GM15510 (cell line): ENCODE data around the gene NINJ1.

ENCODE experiments used
- POLR2A ChIP-seq: IDR thresholded peaks from 3 replicates; pipeline ENCODE4 v1.6.1; 2011; ENCODE audit warnings: borderline replicate concordance; ENCODE audit not compliant: insufficient read length; ENCODE audit errors: extremely low read depth

NINJ1 gene

DNA sequence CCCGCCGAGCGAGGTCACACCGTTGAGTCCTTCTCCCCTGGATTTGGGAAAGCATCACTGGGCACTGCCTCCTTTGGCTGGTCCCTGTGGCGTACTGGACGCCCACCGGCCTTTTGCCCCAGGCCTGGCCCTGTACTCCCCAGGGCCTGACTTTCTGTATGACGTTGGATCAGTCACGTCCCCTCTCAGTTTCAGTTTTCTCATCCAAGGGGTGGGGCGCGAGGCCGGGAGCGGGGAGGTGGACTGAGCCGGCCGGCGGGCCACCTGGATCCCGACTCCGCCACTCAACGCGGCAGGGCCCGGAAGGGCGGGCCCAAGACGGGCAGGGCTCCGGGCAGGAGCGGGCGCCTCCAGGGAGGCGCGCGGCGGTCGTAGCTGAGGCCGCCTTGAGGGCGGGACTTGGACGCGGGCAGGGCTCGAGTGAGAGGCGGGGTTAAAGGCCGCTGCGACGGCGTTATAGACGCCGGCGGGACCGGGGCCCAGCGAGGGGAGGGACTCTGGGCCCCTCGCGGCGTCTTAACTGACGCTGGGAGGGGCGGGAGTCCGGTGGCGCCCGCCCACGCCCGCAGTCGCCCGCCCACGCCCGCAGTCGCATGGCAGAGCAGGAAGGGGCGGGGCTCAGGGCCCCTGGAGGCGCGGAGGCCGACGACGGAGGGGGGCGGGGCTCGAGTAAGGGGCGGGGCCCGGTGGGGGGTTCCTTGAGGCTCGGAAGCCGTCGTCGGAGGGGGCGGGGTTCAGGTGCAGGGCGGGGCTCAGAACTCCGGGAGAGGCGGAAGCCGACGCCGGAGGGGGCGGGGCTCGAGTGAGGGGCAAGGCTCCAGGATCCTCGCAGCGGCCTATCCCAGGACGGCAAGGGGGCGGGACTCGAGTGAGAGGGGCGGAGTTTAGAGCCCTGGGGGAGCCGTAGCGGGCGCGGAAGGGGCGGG lies 38.6 kb downstream of the NINJ1 start:
- peak; percentile 80 for TF ChIP-seq POLR2A

DNA sequence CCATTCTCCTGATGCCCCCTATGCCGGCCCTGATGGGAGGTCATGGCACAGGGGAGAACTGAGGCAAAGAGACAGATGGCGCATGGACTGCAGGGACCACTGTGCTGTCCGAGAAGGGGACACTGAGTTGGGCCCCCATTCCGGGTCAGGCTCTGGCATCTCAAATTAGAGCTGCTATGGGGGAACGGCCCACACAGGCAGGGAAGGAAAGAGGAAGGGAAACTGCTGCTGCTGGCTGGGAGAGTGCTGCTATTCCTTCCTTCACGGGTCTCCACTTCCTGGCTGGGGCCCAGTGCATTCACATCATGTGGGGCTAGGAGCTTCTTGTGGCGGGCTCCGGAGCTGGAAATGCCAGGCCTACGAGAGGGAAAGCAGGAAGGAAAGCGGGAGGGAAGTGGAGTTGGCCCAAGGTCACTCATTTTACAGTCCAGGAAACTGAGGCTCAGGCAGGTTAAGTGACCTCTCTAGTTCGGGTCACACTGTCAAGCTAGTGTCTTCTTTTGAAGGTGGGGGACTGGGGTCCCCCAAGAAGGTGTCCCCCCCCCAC lies 39.3 kb downstream of the NINJ1 start:
- TF ChIP-seq POLR2A = peak; percentile 41

DNA sequence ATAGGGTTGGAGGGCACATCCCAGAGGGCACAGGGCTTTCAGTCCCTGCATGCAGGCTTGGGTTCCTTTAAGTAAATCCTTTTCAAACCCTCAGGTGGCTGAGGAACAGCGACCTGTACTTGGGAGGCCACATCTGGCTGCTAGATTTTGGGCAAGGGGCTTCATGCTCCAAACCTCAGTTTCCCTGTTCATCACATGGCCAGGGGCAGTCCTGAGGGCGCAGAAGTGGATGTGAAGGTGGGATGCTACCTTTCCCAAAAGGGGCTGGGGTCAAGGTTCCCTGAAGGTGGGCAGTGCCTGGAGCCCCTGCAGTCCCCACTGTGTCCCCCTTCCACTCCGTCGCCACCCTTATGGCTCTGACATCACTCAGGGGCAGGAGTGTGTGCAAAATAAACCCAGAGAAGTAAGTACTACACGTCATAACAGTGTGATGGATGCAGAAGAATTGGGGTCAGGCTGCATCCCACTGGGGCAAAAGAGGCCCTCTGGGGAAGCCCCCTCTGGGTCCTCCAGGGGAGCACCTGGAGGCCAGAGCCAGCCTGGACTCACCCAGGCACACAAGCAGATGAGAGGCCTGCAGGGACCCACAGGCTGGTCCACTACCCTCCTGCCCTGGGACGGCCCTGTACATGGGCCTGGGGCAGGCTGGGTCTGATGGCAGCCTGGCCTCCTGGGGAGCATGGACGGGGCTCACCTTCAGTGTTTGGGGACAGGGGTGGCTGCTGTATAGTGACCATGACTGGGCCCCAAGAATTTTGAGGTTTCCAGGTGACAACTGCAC lies 40.0 kb downstream of the NINJ1 start:
- no peak for TF ChIP-seq POLR2A

DNA sequence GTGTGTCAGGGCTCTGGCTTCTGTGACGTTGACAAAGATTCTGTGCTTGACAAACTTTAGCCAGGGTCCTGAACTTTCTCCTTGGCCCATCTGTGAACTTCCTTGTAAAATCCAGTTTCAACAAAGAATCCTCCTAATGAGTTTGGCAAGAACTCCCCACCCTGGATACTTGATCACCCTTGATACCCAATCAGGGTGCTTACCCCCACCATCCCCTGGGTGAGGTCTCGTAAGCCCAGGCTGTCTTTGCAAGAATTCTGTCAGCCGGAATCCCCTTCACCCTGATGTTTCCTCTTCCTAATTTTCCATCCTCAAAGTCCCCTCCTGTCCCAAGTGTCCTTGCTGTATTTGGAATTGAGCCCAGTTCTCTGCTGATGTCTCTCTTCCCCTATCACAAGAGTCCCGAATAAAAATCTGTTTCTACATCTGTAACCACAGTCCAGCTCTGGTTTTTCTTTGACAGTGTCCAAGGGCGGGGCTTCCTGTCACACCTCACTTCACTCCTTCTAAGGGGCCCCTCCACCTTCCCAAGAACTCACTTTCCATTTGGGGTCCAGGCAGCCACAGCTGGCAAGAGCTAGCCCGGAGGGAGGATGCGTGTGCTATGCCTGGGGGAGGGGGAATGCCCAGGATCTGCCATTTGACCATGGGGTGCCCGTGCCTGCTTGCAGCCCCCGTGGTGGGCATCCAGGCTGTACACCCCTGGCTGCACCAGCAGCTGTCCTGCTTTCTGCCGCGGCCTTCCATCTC lies 40.7 kb downstream of the NINJ1 start:
- peak; percentile 36 for TF ChIP-seq POLR2A

DNA sequence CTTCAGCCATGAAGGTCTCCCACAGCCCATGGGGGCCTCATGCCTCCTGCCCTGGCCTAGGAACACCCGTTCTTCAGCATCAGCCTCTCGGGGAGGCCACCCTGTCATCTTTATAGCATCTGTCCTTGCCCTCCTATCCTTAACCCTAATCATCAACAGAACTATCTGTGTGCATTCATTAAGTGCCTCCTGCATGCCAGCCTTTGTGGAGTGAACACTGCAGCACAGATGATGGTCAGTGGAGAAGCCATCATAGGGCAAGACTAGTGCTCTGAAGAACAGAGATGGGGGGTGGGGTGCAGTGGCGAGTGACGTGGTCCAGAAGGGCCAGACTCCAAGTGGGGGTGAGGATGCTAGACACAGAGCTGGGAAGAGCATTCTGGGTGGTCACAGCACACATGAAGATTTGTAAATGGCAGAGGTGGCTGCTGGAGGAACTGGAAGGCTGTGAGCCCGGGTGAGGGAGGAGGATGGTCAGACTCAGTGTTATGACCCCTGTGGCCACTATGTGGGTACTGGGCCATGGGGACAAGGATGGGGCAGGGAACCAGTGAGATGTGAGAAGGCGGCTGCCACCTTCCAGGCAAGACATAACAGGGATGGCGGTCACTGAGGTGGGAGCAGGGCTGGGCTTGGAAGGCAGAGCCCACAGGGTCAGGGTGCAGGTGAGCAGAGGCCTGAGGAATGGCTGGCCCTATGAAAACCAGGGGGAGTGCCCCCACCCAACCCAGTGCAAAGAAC lies 41.6 kb downstream of the NINJ1 start:
- no peak for TF ChIP-seq POLR2A

DNA sequence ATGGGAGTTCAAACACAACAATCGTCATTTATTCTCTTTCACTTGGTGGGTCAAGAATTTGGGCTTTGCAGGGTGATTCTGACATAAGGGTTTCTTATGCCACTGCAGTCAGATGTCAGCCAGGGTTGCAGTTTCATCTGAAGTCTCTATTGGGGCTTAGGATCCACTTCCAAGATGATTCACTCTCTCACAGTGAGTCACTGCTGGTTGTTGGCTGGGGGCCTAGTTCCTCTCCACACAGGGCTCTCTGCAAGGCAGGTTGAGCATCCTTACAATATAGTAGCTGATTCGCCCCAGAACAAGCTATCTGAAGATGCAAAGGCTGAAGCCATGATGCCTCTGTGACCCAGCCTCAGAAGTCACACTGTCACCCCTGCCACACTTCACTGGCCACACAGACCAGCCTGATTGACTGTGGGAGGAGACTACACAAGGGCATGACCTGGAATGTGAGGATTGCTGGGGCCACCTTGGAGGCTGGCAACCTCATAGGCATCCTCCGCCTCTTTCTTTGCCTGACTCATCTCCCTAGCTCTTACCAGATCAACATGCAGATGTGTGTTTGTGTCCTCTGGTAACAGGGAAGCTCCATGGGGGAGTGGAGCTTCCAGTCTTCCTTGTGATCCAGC lies 42.5 kb downstream of the NINJ1 start:
- no peak for TF ChIP-seq POLR2A

DNA sequence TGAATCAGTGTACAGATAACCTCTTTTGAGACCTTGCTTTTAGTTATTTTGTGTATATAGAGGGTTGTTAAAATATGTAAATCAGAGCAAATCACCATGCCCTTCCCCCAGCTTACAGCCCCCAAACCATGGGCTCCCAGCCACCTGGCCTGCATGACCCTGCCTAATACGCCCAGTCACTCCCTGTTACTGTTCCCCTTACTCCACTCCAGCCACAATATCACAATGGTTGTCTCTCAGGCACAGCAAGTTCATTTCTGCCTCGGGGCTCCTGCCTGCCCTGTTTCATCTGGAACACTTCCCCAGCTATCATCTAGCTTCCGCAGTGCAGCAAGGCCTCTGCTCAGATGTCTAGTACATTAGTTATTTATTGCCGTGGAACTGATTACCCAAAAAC lies 43.0 kb downstream of the NINJ1 start:
- no peak for TF ChIP-seq POLR2A

DNA sequence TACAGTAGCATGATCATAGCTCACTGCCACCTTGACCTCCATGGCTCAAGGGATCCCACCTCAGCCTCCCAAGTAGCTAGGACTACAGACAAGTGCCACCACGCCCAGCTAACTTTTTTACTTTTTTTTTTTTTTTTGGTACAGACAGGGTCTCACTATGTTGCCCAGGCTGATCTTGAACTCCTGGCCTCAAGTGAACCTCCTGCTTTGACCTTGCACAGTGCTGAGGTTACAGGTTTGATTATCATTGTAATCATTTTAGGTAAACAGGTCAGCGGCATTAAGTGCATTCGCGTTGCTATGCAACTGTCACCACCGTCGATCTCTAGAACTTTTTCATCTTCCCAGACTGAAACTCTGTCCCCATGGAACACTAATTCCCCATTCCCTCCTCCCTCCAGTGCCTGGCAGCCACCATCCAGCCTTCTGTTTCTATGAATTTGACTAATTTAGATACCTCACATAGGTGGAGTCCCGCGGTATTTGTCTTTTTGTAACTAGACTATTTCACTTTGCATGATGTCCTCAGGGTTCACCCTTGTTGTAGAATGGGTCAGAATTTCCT lies 43.9 kb downstream of the NINJ1 start:
- no peak for TF ChIP-seq POLR2A

DNA sequence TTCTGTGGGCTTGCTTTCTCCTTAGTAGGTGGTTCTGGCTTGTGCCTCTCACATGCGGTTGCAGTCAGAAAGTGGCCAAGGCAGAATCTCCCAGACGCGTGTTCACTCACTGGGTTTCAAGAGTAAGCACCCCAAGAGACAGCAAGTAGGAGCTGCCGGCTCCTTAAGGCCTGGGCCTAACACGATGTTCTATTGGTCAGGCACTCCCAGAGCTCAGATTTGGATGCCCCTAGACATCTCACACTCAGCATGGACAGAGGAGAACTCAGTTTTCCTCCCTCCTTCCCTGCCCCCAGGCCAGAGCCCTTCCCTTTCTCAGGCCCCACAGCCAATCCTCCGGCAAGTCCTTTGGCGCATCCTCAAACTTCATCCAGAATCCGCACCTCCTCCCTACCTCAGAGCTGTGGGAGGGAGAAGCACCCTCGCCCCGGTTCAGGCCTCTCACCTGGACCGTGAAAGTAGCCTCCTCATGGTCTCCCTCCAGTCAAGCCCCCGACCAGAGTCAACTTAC lies 44.5 kb downstream of the NINJ1 start:
- TF ChIP-seq POLR2A = no peak

DNA sequence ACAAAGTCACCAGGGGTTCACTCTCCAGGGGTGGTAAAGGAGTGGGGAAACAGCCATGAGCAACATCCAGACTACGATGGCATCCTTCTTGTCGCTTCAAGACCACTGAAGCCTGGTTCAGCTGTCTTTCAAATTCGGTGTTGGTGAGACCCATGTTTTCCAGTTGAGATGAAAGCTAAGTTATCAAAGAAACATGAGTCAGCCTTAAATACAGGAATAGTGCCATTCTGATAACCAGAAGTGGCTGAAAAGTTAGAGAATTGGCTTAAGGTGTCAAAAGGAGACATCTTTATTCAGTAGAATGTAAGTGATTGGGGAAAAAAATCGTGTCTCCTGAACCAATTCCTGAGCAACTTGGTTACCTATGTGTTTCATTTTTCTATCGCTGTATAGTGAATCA lies 45.0 kb downstream of the NINJ1 start:
- TF ChIP-seq POLR2A = no peak

DNA sequence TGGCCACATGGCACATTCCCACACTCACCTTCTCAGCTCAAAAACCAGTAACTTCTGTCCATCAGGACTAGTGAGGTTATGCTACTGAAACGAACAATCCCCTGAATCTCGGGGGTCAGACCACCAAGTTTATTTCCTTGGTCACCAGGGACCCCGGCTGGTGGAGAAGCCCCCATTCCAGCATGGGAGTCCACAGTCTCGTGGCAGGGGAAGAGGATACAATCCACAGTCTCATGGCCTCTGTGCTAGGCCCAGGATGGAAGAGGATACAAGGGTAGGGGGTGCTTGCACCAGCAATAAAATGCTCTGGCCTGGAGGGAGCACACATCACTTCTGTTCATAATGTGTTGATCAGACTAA lies 45.4 kb downstream of the NINJ1 start:
- TF ChIP-seq POLR2A = no peak

DNA sequence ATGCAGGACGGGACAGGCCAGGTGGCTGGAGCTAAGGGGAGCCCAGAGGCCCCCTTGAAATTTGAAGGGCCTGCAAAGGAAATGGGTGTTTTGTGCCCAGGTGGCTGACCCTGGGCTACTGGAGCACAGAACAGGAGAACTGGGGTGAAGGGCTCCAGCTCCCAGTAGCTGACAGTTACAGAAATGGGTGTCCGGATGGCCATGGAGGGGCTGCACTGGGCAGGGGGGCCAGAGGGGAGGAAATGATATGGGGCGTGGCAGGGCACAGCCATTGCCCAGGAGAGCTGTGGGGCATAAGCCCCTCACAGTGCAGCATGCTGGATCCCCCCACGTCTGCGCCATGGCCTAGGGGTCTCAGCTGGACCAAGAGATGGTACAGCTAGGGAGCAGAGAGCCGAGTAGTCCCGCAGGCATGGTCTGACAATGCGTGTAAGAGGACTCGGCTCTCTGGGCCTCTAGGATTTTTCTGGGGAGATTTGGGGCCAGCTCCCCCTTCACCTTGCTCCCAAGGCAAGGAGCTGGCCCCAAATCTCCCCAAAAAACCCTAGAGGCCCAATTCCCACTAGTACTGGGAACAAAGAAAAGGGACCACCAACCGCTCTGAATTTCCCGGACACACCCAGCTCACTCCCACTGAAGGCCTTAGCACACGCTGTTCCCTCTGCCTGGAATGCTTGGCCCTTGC lies 45.9 kb downstream of the NINJ1 start:
- no peak for TF ChIP-seq POLR2A
